GM12874 (cell line): ENCODE results near the gene NEURL1B.
A peak's percentile ranks its signal among the peaks of the same experiment; 100 is the strongest.

ENCODE experiments used
- TF ChIP-seq, protein P1 (sequence below): IDR thresholded peaks from 2 replicates; pipeline ENCODE4 v1.5.1; 2011; ENCODE audit warnings: low read depth, mild to moderate bottlenecking, control low read depth, low read length, moderate library complexity; ENCODE audit not compliant: insufficient read depth

NEURL1B gene

DNA sequence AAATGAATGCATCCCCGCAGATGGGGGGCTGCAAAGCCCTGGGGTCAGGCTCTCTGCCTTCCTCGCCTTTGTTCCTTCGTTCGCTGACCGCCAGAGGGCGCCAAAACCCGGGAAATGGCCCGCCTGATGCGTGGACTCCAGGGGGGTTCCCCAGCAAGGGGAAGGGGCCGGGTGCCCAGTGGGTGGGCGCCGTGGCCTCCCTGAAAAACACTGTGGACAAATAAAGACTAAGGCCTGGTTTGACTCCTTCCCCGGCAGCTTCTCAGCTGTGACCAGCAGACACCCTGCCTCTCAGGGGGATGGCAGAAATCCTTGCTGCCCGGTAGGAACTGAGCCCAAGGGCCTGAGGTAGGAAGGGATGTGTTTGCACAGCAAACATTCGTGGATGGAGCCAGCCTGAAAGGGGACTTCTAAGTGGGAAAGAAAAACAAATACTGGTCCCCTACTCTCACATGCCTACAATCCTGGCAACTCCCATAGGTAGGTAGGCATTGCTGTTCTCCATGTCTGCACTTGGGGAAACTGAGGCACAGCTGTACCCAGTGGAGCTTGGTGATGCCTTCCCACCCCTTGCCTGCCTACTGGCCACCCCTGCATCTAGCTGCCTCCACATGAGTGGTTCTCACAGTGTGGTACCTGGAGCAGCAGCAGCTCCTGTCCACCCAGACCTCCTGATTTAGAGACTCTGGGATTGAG is 72.2 kb downstream of the NEURL1B start:
- TF ChIP-seq, protein P1, sequence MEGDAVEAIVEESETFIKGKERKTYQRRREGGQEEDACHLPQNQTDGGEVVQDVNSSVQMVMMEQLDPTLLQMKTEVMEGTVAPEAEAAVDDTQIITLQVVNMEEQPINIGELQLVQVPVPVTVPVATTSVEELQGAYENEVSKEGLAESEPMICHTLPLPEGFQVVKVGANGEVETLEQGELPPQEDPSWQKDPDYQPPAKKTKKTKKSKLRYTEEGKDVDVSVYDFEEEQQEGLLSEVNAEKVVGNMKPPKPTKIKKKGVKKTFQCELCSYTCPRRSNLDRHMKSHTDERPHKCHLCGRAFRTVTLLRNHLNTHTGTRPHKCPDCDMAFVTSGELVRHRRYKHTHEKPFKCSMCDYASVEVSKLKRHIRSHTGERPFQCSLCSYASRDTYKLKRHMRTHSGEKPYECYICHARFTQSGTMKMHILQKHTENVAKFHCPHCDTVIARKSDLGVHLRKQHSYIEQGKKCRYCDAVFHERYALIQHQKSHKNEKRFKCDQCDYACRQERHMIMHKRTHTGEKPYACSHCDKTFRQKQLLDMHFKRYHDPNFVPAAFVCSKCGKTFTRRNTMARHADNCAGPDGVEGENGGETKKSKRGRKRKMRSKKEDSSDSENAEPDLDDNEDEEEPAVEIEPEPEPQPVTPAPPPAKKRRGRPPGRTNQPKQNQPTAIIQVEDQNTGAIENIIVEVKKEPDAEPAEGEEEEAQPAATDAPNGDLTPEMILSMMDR = peak; percentile 88

DNA sequence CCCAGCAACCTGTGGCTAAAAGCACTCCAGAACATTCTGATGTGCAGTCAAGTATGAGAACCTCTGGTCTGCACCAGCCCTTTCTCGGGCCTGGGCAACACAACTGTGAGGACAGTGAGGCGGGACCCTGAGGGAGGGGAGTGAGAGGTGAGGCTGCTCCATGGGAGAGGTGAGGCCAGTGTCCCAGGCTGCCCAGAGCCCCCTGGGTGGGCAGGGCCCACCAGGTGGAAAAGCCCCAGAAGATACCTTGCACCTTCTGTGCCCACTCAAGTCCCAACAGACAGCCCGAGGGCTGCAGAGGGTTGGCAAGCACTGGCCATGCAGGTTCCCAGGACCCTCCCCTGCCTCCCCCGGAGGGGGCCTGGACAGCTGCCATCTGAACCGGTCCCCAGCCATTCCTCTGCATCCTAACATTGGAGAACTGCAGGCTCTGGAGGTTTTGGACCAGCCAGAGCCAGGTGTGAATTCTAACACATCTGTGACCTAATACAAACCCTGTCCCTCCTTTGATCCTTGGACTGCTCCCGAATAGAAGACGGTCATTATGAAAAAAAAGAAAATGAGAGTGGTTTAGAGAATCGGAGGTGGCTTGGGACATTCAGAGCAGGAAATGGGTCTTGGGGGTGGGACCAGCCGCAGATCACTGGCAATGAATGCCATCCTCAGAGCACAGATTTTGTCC is 72.9 kb downstream of the NEURL1B start:
- TF ChIP-seq, protein P1 = no peak

DNA sequence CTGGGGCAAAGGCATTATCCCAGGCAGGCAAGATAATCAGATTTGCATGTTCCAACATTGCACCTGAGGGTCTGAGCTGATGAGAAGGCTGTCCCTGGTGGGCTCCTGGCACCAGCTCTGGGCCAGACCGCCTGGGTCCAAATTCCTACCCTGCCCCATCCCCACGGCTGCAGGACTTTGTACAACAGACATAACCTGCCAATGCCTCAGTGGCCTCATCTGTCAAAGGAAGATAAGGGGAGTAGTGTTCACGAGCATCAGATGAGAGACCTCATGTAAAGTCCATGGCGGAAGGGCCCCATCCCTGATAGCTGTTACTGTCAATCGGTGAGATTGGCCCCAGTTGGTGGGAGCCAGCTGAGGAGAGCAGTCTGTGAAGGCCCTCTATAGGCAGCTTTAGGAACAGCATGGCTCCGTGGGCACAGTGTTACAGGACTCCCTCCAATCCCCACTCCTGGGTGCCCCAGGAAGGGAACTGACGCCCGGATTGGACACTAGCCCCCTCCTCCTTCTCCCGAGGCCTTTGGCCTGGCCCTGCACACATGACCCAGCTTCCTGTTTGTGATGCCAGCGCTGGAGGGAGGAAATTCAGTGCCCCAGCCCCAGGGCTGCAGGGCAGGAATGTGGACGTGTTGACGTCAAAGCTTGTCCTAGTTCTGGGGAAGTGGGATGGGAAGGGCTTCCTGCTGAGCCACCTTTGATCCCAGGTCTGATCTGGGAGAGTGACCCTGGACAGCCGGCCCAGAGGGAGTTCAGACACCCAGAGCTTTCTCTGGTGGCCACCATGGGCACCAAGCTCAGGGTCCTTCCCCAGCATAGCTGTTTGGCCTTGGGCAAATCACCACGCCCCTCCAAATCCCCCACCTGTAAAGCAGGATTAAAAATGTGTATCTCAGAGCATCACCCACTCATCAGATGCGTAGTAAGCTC is 73.7 kb downstream of the NEURL1B start:
- TF ChIP-seq, protein P1 = peak; percentile 93

DNA sequence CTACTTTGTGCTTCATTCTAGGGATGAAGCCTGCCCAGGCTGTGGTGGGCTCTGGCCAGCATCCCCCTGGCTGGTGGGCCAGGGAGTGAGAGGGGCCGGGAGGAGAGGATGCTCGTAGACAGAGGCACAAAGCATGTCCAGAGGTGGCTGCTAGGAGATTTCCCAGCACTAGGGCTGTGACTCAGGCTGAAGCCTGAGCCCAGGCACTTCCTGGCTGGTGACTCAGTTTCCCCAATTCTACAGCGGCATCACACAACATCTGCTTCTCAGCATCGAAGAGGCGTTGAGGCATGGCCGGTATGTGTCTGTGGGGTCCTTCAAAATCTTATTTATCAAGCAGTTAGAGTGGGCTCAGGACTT is 74.3 kb downstream of the NEURL1B start:
- TF ChIP-seq, protein P1 = no peak

DNA sequence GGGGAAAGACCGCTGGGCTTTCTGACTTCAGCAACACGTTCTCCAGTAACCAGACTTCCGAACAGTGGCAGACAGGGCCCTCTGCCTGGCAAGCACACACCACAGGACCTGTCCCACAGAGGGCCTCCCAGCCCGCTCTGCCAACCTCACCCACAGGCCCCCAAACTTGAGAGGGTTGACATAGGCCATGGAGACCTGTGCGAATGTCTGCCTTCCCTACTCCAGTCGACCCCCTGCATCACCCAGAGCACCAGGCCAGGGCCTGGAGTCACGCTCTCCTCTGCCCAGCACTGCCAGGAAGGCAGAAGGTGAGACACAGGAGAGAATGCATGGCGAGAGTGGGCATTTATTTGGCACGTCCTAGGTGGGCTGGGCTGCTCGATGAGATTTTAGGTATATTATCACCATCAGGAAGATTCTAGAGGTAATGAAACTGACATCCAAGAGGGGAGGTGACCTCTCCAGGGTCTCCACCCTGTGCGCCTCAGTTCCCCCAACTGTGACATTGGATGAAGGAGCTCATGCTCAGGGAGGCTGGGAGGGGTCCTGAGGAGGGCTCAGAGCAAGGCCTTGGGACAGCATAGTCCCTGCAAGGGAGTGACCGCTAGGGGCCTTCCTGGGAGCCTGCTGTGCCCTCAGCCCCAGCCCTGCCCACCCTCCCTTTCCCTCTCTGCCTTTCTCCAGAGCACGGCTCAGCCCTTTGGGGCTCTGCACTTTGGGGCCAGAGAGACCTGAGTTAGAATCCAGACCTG is 75.0 kb downstream of the NEURL1B start:
- TF ChIP-seq, protein P1 = no peak

DNA sequence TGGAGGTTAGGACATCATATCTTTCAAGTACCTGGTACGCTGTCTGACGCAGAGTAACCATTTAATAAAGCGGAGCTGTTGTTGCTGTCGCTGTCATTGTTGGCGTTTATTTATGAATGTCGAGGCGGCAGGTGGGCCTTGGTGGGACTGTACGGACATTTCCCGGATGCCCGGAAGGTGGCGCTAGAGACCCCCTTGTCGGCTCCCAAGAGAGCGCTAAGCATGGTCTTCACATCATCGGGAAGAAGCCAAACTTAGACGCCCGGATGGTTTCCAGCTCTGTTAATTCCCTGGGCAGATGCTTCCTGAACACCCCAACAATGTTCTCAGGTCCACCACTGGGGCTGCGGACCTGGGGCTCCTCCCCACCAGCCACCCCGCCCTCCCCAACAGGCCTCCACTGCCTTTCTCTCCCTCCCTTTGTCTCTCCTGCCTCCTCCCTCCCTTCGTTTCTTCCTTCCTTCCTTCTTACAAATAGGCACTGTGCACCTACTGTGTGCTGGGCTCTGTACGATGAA is 75.8 kb downstream of the NEURL1B start:
- TF ChIP-seq, protein P1 = peak; percentile 87
